CD4-positive, alpha-beta T cell treated with Interleukin-6 for 4 hours (primary cell): Measurements from ENCODE around the gene IGLL5.

Source experiments
- DNase-seq: peaks from one replicate; pipeline ENCODE4 v3.0.0-alpha.2; 2020; ENCODE audit warnings: mixed read lengths

The IGLL5 gene

DNA sequence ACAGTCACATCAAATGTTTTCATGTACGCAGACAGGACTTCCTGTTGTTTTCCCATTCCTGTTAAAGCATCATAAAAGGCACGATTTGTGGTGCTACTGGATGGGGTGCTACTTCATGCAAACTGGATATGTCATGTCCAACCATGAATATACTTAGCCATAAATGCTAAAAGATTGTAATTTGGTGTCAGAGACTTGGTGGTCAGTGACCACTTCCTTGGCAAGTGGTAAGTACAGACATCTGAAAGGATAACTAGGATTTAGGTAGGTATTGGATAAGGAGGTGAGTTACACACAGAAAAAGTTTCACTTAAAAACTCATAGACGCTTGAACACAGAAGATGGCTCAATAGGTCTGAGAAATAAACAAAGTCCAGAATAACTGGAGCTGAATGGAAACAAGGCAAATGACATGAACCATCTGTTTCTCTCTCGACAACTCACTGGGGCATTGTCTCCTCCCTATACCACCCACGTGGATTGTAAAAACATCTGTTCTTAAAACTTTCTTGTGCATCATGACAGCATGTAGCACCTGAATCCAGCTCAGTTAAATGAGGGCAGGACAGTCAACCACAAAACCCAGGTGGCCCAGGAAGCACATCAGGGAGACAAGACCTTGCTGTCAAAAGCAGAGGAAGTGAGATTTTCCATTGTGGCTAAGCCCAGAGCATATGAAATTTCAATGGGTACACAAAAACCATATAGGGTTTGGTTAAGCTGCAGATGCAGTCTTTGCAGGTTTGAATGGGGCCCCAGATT lies 22.1 kb upstream of the IGLL5 start:
- peak; percentile 29 for DNase-seq

- no peak for DNase-seq
Measured at GRCh38 chr22:22866381-22867111, 21.1 kb upstream of the IGLL5 start.

DNA sequence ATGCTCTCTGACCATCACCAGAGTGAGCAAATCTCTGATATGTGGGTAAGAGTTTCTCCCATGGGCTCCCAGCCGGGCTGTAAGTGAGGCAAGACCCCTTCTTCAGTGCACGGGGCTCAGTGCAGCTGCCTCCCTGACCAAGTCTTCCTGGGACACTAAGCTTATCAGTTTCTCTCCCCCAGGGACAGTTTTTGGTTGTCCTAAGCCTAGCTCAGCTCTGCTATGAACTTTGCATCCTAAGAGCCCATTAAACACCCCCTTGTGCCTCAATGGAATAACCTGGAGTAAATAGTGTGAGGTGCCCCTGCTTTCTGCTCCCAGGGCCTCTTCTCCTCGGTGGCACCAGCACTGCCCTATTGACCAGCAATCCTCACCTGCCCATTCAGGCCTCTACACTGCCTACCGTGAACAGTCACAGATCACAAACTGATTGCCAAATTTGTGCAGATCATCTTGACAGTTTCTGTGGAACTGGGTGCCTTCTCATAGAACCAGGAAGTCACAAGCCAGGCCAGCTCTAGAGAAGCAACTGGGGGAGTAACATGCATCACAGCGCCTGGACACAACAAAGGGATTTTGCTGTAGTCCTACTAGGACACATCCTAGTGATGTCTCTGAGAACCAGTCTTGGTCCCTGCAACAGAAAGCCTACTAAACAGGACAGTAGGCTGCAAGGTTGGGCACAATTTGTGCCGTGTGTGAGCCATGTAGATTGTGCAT lies 19.5 kb upstream of the IGLL5 start:
- DNase-seq: no peak

DNA sequence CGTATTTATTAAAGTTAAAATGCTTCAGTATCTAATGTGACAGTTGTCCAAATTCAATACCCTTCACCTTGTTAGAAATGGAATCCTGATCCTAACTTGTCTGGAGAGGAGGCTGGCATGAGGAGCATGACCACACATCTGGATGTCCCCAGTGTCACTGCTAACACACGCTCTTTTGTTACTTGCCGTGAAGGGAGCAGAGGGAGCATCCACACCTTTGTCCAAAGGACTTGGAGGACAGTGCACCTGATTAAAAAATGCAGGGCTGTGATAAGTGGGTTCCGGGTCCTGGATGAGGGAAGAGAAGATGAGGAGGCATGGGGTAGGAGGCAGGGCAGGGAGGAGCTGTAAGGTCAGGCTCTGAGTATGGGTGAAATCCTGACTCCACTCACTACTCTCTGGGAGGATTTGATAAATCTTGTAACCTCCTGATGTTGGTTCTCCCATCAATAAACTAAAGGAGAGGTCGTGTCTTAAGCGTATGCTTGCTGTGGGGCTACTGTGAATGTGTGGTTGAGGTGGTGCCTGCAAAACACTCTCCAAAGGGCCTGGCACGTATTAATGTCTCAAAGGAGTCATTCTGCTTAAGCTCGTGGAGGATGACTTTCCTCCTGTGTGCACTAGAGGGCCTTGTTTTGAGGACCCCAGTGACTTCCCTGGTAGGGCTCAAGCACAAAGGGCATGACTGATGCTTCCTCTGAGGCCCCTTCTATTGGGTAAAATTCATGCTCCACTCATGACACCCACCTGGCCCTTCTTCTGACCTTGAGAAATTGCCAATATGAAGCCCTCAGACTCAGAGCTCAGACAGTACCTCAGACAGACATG lies 16.8 kb upstream of the IGLL5 start:
- DNase-seq: no peak

DNA sequence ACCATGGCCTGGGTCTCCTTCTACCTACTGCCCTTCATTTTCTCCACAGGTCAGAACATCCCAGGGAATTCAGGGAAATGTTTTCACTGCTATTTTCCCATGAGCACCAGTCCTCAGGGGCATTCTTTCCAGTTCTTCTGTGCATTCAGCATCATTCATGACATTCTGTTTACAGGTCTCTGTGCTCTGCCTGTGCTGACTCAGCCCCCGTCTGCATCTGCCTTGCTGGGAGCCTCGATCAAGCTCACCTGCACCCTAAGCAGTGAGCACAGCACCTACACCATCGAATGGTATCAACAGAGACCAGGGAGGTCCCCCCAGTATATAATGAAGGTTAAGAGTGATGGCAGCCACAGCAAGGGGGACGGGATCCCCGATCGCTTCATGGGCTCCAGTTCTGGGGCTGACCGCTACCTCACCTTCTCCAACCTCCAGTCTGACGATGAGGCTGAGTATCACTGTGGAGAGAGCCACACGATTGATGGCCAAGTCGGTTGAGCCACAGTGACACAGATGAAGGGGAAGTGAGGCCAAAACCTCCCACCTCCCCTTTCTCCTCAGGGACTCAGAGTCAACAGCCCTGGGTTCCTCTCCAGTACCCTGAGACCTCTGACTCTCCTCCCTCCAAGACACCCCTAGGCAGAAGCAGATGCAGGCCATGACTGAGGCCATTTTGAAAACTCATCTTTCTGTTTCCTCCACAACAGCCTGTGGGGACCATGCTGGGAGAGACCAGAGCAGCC lies 15.9 kb upstream of the IGLL5 start:
- no peak for DNase-seq

- no peak for DNase-seq
Measured at GRCh38 chr22:22872722-22873708, 14.6 kb upstream of the IGLL5 start.

DNA sequence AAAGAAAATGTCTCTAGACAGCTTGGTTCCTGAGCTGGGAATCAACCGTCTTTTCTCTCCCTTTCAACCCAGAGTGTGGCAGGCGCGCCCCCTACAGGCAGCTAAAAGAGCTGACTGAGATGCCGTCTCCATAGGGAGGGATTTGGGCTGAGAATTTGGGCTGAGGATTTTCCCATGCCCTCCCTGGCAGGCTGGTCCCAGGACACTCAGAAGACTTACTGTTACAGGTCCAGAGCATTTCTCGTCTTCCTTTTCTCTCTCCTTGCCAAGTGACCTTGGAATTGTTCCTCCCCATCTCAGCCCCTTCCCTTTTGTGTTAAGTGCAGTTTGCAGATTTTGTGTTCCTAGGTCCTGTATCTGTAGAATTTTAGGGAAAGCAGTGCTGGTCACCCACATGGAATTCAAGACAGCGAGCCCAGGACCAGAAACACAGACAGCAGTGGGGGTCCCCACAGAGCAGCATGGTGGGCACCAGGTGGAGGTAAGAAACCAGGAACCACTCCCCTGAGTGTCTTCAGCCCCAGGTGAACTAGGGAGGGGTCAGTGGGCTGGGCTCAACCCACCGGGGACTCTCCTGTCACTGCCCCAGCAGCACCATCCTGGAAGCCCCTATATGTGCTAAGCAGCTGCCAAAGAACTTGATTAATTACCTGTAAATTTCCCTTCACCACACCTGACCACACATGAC lies 9.9 kb upstream of the IGLL5 start:
- DNase-seq: peak; percentile 85

GRCh38 chr22:22878211-22878570 lies 9.4 kb upstream of the IGLL5 start:
- DNase-seq: no peak

DNA sequence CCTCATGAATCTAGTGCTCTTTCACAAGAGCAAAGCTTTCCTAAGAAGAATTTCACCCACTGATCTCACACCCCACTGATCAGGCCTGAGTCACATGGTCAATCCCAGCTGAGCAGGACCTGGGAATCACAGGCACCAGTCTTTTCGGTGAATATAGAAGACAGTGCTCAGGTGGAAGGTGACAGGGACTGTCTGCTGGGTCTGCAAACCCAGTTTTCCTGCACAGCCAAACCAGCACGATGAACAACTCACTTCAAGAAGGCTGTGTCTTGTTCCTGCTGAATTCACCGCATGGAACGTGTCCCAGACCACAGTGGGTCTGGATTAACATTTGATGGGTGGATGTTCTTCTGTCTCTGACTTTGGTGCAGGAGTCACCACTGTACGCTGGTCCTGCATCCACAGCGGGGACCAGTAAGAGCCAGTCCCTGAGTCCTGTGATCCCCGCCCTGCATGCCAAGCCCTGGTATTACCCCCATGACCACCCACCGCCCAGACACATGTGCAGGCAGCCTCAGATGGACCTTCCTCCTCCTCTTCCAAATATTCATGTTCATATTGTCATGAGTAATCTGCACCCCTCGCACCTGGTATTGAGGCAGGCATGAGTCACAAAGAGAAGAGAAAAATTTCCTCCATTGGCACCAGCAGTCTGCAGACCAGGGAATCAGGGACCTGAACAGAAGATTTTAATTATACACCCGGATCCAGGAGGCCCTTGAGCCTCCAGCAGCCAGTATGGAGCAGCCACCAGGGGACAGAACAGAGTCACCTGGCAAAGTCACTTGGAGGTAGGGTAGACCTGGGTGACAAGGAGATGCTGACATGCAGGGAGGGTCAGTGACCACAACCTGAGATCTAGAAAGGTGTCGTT lies 8.6 kb upstream of the IGLL5 start:
- DNase-seq: no peak

GRCh38 chr22:22879675-22880155 lies 7.9 kb upstream of the IGLL5 start:
- no peak for DNase-seq

DNA sequence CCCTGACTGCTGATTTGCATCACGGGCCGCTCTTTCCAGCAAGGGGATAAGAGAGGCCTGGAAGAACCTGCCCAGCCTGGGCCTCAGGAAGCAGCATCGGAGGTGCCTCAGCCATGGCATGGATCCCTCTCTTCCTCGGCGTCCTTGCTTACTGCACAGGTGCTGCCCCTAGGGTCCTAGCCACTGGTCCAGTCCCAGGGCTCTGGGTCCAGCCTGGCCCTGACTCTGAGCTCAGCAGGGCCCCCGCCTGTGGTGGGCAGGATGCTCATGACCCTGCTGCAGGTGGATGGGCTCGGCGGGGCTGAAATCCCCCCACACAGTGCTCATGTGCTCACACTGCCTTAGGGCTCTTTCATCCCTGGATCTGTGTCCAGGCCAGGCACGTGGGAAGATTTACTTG lies 7.0 kb upstream of the IGLL5 start:
- no peak for DNase-seq

GRCh38 chr22:22881116-22882000 lies 6.3 kb upstream of the IGLL5 start:
- DNase-seq: peak; percentile 15

DNA sequence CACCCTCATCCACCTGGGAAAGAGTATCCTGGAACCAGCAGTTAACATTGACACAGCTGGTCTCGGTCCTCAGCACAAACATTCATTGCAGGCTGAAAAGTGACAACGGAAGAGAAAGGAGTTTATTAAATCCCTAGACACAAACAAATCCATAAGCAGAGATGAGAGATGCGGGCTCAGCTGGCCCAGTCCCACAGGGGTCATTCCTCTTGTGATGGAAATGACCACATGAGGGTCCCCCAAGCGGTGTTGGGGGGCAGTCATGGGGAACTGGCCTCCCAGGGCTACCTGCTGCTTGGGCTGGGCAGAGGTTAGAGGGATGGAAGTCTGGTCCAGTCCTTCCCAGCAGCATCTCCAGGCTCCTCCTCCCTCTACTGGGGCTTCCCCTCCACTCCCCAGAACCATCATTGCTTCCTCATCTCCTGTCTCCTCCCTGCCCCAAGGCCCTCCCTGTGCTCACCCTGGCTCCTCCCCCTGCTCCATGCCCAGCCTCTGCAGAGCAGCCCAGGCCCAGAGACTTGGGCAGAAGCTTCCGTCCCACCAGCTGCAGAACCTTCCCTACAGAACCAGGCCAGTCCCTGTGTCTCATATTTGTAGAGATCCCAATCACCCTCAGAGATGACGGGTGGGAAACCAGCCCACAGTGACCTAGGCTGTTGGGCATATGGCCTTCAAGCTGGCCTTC lies 5.4 kb upstream of the IGLL5 start:
- no peak for DNase-seq

DNA sequence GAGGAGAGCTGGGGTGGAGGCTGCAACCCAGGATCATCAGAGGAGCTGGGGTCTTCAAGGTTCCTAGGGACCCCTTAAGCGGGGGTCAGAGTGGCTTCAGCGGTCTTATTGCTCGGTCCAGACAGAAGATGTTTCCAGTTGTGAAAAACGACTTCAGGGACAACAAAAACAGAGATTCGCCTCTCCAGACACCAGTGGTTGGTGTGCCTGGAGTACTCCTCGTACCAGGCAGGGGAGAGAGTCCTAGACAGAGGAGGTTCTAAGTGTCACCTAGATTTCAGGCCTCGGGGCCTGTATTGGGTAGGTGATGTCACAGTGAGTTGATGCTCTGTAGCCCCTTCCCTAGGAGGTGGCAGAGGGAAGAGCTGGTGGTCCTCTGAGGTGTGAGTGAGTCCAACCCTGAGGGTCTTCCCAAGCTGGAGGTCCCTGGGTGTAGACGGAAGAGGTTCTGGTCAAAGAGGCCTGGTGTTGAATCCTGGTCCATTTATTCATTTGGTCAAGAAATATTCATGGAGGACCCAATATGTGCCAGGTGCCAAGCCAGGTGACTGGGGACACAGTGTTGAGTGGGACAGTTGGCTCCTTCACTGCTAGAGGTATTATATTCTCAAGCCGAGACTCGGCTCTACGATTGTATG lies 4.4 kb upstream of the IGLL5 start:
- no peak for DNase-seq

GRCh38 chr22:22884010-22884887 lies 3.4 kb upstream of the IGLL5 start:
- DNase-seq: peak; percentile 76
